T-helper 22 cell (primary cell): ENCODE results near the gene ZNF253.
A peak's percentile ranks its signal among the peaks of the same experiment; 100 is the strongest.
"Not testable (repeated sequence)": the region's sequence is repeated elsewhere in the genome, so short reads cannot be mapped to it uniquely, and the experiment has no call there.

Source experiments
- DNase-seq: peaks from one replicate; pipeline ENCODE4 v3.0.0-alpha.2; 2020; ENCODE audit warnings: low read depth

ZNF253 gene

DNA sequence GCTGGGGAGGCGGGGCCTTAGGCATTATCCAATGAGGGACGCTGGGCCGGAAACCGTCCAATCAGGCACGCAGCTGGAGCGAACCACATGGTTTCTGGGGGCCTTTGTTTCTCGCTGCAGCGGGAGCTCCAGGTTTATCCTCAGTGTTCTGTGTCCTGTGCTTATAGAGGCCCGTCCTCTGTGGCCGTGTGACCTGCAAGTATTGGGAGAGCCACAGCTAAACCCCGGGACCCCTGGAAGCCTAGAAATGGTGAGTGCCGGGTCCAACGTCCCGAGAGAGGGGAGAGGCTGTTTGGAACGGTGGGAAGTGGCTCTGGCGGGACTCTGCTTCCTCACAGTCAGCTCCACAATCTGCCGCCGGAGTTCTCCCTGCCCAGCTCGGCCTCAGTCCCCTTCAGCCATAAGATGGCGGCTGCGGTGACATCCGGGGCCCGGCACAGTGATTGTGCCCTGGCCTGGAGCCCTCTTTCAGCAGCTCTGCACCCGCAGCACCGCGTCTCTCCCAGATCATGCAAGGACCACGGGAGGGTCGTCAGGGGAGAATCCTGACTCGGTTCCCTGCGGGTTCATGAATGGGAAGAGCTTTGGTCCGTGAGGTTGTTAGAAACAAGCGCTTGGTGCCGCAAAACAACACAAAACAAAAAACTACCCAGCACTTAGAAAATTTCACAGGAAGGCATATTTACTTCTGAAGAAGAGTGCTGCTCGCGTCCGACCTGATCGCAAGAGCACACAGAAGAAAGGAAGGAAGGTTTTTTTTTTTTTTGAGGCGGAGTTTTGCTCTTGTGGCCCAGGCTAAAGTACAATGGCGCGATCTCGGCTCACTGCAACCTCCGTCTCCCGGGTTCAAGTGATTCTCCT is at the start of gene ZNF253:
ZNF253 (plus strand) TSS at position 133 of the 861 bp plus-strand sequence; CDS start at position 248, 115 bp downstream.
- DNase-seq, result peak; percentile 86

DNA sequence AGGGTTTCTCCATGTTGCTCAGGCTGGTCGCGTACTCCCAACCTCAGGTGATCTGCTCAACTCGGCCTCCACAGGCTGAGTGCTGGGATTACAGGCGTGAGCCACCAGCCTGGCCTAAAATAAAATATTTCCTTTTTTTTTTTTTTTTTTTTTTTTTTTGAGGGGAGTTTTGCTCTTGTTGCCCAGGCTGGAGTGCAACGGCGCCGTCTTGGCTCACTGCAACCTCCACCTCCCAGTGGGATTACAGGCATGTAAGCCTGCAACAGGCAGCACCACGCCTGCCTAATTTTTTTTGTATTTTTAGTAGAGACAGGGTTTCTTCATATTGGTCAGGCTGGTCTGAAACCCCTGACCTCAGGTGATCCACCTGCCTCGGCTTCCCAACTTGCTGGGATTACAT is 49.0 kb upstream of the ZNF253 start:
- no peak for DNase-seq

DNA sequence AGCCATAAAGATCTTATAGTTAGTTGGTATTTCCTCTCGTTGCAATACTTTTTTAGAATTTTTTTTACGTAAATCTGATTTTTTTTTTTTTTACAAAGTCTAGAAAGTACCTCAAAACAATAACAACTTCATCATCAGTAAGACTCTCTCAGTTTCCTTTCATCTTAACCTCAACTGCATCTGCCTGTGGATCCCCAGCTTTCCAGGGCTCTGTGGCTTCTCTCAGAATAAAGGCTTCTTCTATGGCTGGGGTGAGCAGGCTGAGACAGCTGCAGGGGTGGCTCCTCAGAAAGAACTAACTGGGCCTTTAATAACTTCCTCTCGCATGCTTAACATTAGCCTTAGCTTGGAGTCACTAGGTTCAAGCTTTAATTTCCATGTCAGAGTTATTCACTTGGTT is 48.3 kb upstream of the ZNF253 start:
- DNase-seq, result peak; percentile 60

DNA sequence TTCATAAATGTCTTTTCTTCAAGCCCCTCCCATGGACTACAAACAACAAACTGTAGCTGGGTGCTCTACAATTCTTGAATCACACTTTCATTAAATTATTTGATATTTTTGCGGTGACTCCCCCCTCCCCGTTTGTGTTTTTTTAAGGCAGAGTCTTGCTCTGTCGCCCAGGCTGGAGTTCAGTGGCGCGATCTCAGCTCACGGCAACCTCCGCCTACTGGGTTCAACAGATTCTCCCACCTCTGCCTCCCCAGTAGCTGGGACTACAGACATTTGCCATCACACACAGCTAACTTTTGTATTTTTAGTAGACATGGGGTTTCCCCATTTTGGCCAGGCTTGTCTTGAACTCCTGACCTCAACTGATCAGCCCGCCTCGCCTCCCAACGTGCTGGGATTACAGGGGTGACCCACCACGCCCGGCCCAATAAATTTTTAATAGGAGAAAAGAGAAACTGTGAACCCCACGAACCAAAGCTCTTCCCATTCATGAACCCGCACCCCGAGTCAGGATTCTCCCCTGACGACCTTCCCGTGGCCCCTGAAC is 44.8 kb upstream of the ZNF253 start:
- DNase-seq, result no peak

DNA sequence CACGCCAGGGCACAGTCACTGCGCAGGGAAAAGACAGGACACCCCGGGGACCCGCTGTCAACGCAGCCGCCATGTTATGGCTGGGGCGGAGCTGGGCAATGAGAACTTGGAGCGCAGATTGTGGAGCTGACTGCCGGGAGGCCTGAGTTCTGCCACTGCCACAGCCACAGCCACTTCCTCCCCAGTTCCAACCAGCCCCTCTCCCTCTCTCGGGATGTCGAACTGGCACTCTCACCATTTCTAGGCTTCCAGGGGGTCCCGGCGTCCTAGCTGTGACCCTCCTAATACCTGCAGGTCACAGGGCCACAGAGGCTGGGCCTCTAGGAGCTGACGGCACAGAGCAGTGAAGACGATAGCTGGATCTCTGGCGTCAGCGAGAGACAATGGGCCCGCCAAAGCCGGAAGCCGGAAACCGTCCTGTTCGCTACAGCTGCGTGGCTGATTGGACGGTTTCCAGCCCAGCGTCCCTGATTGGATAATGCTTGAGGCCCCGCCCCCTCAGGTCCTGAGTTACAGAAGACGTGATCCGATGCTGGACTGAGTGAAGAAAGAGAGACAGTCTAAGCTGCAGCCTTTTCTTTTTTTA is 44.2 kb upstream of the ZNF253 start, which contains the start of gene ZNF506:
ZNF506 (minus strand) TSS at position 385 of the 586 bp plus-strand sequence; CDS start at position 238, 147 bp downstream.
- peak; percentile 94 for DNase-seq

DNA sequence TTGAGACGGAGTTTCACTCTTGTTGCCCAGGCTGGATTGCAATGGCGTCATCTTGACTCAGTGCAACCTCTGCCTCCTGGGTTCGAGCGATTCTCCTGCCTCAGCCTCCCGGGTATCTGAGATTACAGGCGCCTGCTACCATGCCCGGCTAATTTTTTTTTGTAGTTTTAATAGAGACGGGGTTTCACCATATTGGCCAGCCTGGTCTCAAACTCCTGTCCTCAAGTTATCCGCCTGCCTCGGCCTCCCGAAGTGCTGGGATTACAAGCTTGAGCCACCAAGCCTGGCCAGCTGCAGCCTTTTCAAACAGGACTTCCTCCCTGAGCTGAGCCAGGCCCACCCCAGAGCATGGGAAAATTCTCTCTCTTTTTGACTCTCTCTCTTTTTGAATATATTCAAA is 43.7 kb upstream of the ZNF253 start:
- not testable (repeated sequence) for DNase-seq

DNA sequence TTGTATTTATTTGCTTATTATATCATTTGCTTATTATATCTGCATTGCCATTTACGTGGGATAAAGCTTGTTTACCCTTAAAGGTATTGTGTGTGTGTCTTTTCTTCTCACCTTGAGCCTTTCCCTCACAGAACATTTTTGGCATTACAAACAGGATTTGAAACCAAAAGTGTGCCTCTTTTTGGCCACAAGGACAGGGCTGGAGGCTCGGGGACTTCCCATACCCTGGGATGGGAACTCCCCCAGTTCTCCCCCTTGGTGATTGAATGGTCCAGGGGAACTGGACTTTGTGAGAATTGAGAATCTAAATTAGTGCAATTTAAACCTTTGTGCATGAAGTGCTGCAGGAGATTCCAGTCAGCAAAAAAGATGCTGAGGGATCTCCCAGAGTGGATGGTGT is 41.8 kb upstream of the ZNF253 start:
- DNase-seq, result no peak

DNA sequence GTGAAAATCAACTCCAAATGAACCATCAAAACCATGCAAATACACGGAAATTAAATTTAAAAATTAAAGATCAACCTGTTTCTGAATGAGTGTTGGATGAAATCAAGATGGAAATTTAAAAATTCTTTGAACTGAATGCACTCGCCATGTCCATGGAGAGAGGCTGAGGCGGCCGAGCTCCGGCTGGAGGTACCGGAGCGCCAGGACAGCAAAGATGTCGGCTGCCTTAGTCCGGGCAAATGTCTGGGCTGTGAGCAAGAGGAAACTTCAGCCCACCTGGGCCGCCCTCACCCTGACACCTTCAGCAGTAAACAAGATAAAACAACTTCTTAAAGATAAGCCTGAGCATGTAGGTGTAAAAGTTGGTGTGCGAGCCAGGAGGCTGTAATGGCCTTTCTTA is 38.8 kb upstream of the ZNF253 start:
- DNase-seq, result no peak

DNA sequence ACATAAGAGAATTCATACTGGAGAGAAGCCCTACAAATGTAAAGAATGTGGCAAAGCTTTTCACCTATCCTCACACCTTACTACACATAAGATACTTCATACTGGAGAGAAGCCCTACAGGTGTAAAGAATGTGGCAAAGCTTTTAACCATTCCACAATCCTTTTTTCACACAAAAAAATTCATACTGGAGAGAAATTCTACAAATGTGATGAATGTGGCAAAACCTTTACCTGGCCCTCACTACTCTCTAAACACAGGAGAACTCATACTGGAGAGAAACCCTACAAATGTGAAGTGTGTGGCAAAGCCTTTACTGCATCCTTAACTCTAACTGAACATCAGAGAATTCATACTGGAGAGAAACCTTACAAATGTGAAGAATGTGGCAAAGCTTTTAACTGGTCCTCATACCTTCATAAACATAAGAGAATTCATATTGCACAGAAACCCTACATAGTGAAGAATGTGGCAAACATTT is 30.1 kb upstream of the ZNF253 start:
- no peak for DNase-seq

DNA sequence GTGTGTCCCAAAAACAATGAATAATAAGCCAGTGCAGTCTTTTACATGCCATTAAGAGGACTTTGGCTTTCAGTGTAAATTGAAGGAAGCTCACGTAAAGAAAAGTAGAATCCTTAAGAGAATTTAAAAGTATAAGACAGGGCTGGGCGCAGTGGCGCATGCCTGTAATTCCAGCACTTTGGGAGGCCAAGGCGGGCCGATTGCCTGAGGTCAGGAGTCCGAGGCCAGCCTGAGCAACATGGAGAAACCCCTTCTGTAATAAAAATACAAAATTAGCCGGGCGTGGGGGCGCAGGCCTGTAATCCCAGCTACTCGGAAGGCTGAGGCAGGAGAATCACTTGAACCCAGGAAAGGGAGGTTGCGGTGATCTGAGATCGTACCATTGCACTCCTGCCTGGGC is 17.9 kb upstream of the ZNF253 start:
- DNase-seq, result no peak

DNA sequence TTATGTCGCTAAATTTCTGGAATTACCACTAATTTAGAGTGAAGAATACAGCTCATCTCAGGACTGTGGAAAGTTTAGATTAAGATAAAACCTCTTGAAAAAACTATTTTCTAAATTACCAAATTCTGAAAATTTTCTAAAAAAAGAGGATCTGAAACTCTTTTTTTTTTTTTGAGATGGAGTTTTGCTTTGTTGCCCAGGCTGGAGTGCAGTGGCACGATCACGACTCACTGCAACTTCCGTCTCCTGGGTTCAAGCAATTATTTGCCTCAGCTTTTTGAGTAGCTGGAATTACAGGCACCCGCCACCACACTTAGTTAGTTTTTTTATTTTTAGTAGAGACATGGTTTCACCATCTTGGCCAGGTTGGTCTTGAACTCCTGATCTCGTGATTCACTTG is 16.6 kb upstream of the ZNF253 start:
- DNase-seq, result no peak

DNA sequence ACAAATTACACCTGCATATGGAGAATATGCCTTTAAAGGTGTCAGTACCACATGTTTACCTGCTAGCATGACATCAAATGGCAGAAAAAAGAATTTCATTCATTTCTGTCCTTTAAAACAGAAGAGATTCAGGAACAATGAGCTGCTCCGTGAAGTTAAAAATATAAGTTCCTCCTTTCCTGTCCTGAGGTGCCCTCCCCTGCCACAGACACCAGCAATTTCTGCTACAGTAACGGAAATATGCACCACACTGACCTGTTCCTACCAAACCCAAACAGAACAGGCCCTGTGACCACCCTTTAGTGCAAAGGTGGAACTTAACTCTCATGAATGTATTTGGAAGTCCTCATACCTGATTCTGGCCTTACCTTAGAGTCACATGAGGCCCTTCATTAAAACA is 13.9 kb upstream of the ZNF253 start:
- not testable (repeated sequence) for DNase-seq

DNA sequence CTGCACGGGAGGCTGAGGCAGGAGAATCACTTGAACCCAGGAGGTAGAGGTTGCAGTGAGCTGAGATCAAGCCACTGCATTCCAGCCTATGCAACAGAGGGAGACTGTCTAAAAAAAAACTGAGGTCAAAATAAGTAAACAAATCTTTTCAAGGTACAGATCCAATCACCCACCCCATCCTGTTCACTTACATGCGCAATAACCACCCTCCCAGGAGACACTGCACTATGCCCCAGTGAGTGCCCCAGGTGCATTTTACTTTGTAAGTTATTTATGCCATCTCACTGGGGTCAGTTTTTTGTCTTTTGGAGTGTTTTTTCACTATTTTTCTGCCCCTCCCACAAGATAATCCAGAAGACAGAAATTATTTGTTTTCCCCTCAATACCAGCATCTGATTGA is 6.9 kb upstream of the ZNF253 start:
- DNase-seq, result no peak

DNA sequence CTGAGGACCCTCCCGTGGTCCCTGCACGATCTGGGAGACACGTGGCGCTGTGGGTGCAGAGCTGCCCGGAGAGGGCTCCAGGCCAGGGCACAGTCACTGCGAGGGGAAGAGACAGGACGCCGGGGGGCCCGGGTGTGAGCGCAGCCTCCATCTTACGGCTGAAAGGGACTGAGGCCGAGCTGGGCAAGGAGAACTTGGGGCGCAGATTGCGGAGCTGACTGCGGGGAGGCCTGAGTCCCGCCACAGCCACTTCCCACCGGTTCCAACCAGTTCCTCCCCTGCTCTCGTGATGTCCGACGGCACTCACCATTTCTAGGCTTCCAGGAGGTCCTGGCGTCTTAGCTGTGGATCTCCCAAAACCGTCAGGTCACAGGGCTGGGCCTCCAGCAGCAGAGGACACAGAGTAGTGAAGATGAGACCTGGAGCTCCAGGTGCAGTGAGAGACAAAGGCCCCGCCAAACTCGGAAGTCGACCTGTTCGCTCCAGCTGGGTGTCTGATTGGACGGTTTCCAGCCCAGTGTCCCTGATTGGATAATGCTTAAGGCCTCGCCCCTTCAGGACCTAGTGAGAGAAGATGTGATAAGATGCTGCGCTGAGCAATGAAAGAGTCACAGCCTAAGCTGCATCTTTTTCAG is 4.8 kb upstream of the ZNF253 start:
- DNase-seq, result peak; percentile 49

DNA sequence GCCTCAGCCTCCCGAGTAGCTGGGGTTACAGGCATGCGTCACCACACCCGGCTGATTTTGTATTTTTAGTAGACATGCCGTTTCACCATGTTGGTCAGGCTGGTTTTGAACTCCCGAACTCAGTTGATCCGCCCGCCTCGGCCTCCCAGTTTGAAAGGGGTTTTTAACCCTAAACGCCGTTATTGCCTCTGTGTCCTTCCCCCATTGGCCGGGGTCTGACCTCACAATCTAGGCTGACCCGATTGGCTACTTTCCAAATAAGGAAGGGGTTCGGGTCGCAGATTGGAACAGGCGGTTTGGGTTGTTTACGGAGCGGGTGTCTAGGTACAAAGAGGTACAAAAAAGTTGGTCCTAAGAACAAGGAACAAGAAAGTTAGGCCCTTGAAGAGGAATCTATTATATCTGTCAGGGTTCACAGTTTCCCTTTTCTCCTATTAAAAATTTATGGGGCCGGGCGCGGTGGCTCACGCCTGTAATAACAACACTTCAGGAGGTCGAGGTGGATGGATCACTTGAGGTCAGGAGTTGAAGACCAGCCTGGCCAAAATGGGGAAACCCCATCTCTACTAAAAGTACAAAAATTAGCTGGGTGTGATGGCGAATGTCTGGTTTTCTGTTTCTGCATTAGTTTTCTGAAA is 1.0 kb downstream of the ZNF253 start:
- peak; percentile 32 for DNase-seq

DNA sequence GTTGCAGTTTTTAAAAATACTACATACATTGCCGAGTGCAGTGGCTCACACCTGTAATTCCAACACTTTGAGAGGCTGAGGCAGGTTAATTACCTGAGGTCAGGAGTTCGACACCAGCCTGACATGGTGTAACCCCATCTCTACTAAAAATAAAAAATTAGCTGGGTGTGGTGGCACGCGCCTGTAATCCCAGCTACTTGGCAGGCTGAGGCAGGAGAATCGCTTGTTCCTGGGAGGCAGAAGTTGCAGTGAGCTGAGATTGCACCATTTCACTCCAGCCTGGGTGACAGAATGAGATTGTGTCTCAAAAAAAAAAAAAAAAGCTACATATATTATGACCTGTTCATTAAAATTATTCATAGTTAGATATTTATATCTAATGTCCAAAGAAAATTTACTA is 4.4 kb downstream of the ZNF253 start:
- not testable (repeated sequence) for DNase-seq

DNA sequence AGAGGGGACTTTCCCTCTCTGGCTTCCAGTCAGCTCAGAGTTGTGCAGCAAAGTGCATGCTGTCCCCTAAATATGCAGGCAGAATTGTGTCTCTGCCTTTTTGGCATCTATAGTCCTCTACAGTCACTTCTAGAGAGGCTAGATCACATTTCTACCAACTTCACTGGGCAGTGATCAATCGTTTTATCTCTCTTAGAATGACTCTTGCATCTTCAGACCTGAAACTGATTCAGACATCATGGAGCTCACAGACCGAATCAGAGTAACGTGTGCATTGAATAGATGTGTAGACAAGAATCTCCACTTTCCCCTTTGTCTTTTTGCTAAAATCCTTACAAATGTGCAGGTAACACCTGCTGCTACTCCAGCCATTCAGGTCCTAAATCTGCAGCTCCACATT is 6.2 kb downstream of the ZNF253 start:
- DNase-seq, result no peak

DNA sequence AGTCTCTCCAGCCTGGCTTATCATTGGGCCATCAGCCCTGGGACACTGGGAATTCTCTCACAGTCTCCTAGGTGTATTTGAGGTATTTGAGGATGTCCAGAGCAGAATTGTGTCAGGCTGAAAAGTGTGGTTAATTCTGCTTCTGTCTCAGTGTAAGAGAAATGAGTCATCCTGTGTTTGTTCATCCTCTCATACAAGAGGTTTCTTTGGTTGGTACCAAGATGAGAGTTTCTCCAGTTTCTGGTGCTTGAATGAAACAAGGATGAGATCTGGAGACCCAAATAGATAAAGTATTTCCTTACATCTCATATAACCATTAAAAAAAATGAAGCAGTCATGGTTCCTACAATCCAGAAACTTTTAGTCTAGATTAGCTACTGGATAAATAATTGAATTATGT is 7.7 kb downstream of the ZNF253 start:
- no peak for DNase-seq

DNA sequence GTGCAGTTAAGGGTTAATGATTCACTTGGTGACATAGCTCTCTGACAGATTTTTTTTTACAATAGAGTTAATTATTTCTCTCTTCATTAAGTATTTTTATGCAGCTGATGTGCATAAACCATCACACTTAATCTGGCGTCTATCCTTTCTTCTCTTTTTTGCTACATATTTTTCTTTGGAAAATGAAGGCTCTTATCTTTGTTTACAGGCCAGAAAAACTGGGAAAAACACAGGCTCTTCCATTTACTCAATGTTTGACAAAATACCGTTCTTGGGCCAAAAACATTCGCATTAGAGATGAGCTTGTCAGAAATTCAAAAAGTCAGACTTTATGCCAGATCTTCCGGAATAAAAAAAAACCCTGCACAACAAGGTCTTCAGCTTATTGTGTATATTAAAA is 12.0 kb downstream of the ZNF253 start:
- no peak for DNase-seq

DNA sequence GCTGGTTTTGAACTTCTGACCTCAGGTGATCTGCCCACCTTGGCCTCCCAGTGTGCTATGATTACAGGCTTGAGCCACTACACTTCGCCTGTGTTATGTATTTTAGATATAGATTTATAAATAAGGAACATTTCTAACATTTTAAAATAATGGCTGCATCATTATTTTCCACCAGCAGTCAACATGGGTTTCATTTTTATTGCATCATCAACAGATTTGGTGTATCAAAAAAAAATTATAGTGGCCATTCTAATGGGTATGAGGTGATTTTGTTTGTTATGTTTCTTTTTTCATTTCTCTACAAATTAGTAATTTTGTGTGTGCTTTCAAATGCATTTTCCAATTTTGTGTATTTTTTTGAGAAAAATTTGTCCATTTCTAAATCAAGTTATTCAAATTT is 18.9 kb downstream of the ZNF253 start:
- DNase-seq, result no peak

DNA sequence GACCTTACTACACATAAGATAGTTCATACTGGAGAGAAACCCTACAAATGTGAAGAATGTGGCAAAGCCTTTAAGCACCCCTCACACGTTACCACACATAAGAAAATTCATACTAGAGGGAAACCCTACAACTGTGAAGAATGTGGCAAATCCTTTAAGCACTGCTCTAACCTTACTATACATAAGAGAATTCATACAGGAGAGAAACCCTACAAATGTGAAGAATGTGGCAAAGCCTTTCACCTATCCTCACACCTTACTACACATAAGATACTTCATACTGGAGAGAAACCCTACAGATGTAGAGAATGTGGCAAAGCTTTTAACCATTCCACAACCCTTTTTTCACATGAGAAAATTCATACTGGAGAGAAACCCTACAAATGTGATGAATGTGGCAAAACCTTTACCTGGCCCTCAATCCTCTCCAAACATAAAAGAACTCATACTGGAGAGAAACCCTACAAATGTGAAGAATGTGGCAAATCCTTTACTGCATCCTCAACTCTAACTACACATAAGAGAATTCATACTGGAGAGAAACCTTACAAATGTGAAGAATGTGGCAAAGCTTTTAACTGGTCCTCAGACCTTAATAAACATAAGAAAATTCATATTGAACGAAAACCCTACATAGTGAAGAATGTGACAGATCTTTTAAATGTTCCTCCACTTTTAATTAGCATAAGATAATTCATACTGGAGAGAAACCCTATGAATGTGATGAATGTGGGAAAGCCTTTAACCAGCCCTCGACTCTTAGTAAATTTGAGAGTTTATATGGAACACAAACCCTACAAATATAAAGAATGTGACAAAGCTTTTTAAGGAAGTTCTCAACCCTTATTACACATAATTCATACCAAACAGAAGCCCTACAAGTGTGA is 26.6 kb downstream of the ZNF253 start:
- not testable (repeated sequence) for DNase-seq
